ENCODE results near the gene GKAP1.
"Not testable (repeated sequence)": the region's sequence is repeated elsewhere in the genome, so short reads cannot be mapped to it uniquely, and the experiment has no call there.

DNA sequence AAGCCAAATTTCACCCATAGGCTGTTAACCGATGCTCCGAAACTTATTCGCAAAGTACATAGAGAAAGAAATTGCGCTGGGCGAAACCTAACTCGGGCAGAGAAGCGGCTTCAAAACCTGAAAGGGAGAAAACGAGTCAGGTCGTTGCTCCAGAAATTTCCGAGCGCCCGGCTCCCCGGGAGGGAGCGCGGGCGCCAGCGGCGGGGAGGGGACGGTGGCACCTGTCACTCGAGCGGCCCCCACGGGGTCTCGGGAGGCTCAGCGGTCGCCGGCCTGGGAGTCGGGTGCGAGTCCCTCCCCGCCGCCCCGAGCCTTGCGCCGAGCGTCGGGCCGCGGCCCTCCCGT lies 586 bp downstream of the GKAP1 start:
- not testable (repeated sequence) for TF ChIP-seq CTCF, POLR2A (IDR thresholded peaks at IDR 0.05)
